NCI-H2196 (cell line): Measurements from ENCODE around the gene SEMA4B.
"Not testable (repeated sequence)": the region's sequence is repeated elsewhere in the genome, so short reads cannot be mapped to it uniquely, and the experiment has no call there.

ENCODE experiments used
- DNase-seq: peaks from one replicate; lab custom pipeline; 2025; ENCODE audit not compliant: unreplicated experiment; lab: John Stamatoyannopoulos, UW

Gene SEMA4B

GRCh38 chr15:90178468-90179435, 22.4 kb upstream of the SEMA4B start:
- DNase-seq, result no peak

- DNase-seq, result no peak
Observed at GRCh38 chr15:90181776-90182175, 19.4 kb upstream of the SEMA4B start.

- DNase-seq, result peak; percentile 76
Observed at GRCh38 chr15:90184119-90184785, 16.9 kb upstream of the SEMA4B start.

GRCh38 chr15:90184786-90185704, 16.1 kb upstream of the SEMA4B start:
- DNase-seq, result peak; percentile 85

GRCh38 chr15:90187257-90187868, 13.8 kb upstream of the SEMA4B start:
- no peak for DNase-seq

- DNase-seq, result not testable (repeated sequence)
Observed at GRCh38 chr15:90188065-90188464, 13.1 kb upstream of the SEMA4B start.

GRCh38 chr15:90188914-90189748, 12.0 kb upstream of the SEMA4B start:
- no peak for DNase-seq

GRCh38 chr15:90189781-90190467, 11.2 kb upstream of the SEMA4B start:
- no peak for DNase-seq

GRCh38 chr15:90190606-90191343, 10.4 kb upstream of the SEMA4B start:
- peak; percentile 13 for DNase-seq

GRCh38 chr15:90191344-90191687, 9.8 kb upstream of the SEMA4B start:
- DNase-seq, result no peak

GRCh38 chr15:90191794-90192509, 9.2 kb upstream of the SEMA4B start:
- DNase-seq, result peak; percentile 87

GRCh38 chr15:90192961-90193786, 8.0 kb upstream of the SEMA4B start:
- no peak for DNase-seq

GRCh38 chr15:90194655-90195054, 6.5 kb upstream of the SEMA4B start:
- DNase-seq, result no peak

- no peak for DNase-seq
Observed at GRCh38 chr15:90200534-90201129, 498 bp upstream of the SEMA4B start.

- no peak for DNase-seq
Observed at GRCh38 chr15:90201944-90202375, 830 bp downstream of the SEMA4B start.

GRCh38 chr15:90202929-90203328, 1.8 kb downstream of the SEMA4B start:
- DNase-seq, result no peak

- no peak for DNase-seq
Observed at GRCh38 chr15:90203473-90203872, 2.3 kb downstream of the SEMA4B start.
